Measurements from ENCODE around the gene ARTN. TPM values are rescaled to one million over a fixed set of nuclear protein-coding genes. Genes with fewer than 3 reads are reported as not detected.

ARTN gene
- 1 to 10 TPM in 1 of 2 donors, under 1 TPM in 1; 0.23 to 2.7 TPM for total RNA-seq
- 1 to 10 TPM in 1 of 2 donors, under 1 TPM in 1; 0.95 to 1.4 TPM for polyA plus RNA-seq
- long read RNA-seq, donor 1, partial matches to known transcripts, result 0 of 2 reads
- long read RNA-seq, donor 1, other reads (novel, unspliced or antisense), result 0 of 2 reads
- long read RNA-seq, donor 2, result 0 reads
- long read RNA-seq, donor 3, result 0 reads
- long read RNA-seq, donor 4, result 0 reads
- long read RNA-seq, donor 5, result 0 reads

DNA sequence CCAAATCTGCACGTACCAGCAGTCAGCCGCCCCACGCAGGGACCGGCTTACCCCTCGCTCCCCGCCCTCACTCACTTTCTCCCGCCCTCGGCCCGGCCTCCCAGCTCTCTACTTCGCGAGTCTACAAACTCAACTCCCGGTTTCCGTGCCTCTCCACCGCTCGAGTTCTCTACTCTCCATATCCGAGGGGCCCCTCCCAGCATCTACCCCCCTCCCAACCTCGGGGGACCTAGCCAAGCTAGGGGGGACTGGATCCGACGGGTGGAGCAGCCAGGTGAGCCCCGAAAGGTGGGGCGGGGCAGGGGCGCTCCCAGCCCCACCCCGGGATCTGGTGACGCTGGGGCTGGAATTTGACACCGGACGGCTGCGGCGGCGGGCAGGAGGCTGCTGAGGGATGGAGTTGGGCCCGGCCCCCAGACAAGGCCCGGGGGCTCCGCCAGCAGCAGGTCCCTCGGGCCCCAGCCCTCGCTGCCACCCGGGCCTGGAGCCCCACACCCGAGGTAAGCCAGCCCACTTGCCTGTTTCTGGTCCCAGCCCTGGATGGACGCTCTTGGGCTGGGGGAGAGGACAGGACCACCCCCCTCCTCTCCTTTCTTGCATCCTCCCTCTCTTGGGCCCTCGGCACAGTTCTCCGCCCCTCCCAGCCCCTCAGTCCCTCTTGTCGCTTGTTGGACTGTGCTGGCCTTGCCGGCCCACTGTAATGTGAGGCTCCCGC is at the start of gene ARTN:
Gene ARTN, plus strand, starts transcription at position 416 of the 715 bp plus-strand sequence. CDS start 1,856 bp downstream, outside the sequence.
- TF ChIP-seq, protein P1, sequence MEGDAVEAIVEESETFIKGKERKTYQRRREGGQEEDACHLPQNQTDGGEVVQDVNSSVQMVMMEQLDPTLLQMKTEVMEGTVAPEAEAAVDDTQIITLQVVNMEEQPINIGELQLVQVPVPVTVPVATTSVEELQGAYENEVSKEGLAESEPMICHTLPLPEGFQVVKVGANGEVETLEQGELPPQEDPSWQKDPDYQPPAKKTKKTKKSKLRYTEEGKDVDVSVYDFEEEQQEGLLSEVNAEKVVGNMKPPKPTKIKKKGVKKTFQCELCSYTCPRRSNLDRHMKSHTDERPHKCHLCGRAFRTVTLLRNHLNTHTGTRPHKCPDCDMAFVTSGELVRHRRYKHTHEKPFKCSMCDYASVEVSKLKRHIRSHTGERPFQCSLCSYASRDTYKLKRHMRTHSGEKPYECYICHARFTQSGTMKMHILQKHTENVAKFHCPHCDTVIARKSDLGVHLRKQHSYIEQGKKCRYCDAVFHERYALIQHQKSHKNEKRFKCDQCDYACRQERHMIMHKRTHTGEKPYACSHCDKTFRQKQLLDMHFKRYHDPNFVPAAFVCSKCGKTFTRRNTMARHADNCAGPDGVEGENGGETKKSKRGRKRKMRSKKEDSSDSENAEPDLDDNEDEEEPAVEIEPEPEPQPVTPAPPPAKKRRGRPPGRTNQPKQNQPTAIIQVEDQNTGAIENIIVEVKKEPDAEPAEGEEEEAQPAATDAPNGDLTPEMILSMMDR (IDR thresholded peaks at IDR 0.05; ENCODE audit: control extremely low read depth, extremely low read depth), result no peak
- Histone ChIP-seq H3K9me3 (ENCODE audit: control insufficient read depth in 4 of 4, insufficient read depth in 3 of 4, low read length in 3 of 4) (no peaks in the 10 kb centered on the region), H3K27ac (ENCODE audit: low read depth in 1 of 2, low read length in 1 of 2) (no peak within 1 kb of the TSS), H3K4me1 (ENCODE audit: control insufficient read depth in 5 of 5, insufficient read depth in 5 of 5, low read length in 5 of 5) (peaks cover 0 to 11% (median 5%) of the 10 kb centered on the region in 5 donors), H3K36me3 (ENCODE audit: control insufficient read depth in 4 of 4, insufficient read depth in 4 of 4, low read length in 4 of 4) (peaks cover 0 to 7% (median 0%) of the 10 kb centered on the region in 4 donors), H3K4me3 (no peak within 1 kb of the TSS), H3K27me3 (ENCODE audit: control insufficient read depth in 3 of 3, insufficient read depth in 3 of 3, low read length in 2 of 3) (peaks cover 0 to 16% (median 8%) of the 10 kb centered on the region in 3 donors), H3K9ac (ENCODE audit: insufficient read depth in 1 of 2, low read length in 2 of 2) (no peak within 1 kb of the TSS)
- ATAC-seq (ENCODE audit: insufficient read depth, low FRiP score) (peak; percentile 46), DNase-seq (peak; percentile 37 to 55 (median 40))
- WGBS, 2 donors, result 4 to 6% methylated on average over 38 to 42 of the region's 42 CpGs

DNA sequence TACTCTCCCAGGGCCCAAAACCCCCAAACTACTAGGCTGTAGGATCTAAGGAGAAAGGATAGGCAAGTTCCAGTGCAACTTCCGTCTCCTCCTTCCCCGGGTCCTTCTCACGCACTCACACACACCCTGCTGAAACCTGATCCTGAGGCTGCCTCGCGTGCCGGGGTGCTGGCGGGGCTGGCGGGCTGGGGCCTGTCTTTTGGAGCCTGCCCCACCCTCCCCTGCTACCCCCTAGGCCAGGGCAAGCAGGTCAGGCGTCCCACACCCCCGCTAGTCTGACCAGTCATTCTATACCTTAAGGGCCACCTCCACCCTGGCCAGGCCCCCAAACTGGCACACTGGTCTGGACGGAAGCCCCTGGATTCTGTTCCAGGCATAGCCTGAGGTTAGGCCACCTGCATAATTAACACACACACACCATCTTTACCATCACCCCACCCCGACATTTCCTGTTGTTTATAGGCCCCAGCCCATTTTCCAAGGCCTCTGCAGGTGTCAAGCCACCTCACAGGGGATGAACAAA is 48.3 kb upstream of the ARTN start:
- WGBS, 2 donors, result 88 to 90% methylated on average over 10 to 12 of the region's 12 CpGs
- no peaks in the 10 kb centered on the region for H3K27me3 ChIP-seq (ENCODE audit: control insufficient read depth in 3 of 3, insufficient read depth in 3 of 3, low read length in 2 of 3)
- peaks cover 0 to 6% (median 3%) of the 10 kb centered on the region in 4 donors for H3K36me3 ChIP-seq (ENCODE audit: control insufficient read depth in 4 of 4, insufficient read depth in 4 of 4, low read length in 4 of 4)
- TF ChIP-seq, protein P1 (IDR thresholded peaks at IDR 0.05; ENCODE audit: control extremely low read depth, extremely low read depth), result no peak
- no peak overlapping the region for H3K4me3 ChIP-seq
- H3K9me3 ChIP-seq (ENCODE audit: control insufficient read depth in 4 of 4, insufficient read depth in 3 of 4, low read length in 3 of 4), result no peaks in the 10 kb centered on the region
- peaks cover 0 to 6% (median 0%) of the 10 kb centered on the region in 5 donors for H3K4me1 ChIP-seq (ENCODE audit: control insufficient read depth in 5 of 5, insufficient read depth in 5 of 5, low read length in 5 of 5)
- ATAC-seq (ENCODE audit: insufficient read depth, low FRiP score), result no peak
- no peak overlapping the region for H3K27ac ChIP-seq (ENCODE audit: low read depth in 1 of 2, low read length in 1 of 2)
- peak in 1 of 3 donors; percentile 29 for DNase-seq
- no peak overlapping the region for H3K9ac ChIP-seq (ENCODE audit: insufficient read depth in 1 of 2, low read length in 2 of 2)

GRCh38 chr1:43887748-43888147 is 45.9 kb upstream of the ARTN start:
- Histone ChIP-seq H3K27ac (ENCODE audit: low read depth in 1 of 2, low read length in 1 of 2) (no peak overlapping the region), H3K9ac (ENCODE audit: insufficient read depth in 1 of 2, low read length in 2 of 2) (no peak overlapping the region), H3K4me3 (no peak overlapping the region), H3K9me3 (ENCODE audit: control insufficient read depth in 4 of 4, insufficient read depth in 3 of 4, low read length in 3 of 4) (no peaks in the 10 kb centered on the region), H3K27me3 (ENCODE audit: control insufficient read depth in 3 of 3, insufficient read depth in 3 of 3, low read length in 2 of 3) (no peaks in the 10 kb centered on the region), H3K4me1 (ENCODE audit: control insufficient read depth in 5 of 5, insufficient read depth in 5 of 5, low read length in 5 of 5) (peaks cover 0 to 6% (median 0%) of the 10 kb centered on the region in 5 donors), H3K36me3 (ENCODE audit: control insufficient read depth in 4 of 4, insufficient read depth in 4 of 4, low read length in 4 of 4) (peaks cover 0 to 5% (median 1%) of the 10 kb centered on the region in 4 donors)
- DNase-seq (no peak), ATAC-seq (ENCODE audit: insufficient read depth, low FRiP score) (no peak)
- TF ChIP-seq, protein P1 (IDR thresholded peaks at IDR 0.05; ENCODE audit: control extremely low read depth, extremely low read depth), result no peak

All from lung (tissue), 16 donors.